NCI-H82 treated with DMSO at 0.1 percent for 48 hours (cell line): Measurements from ENCODE around the gene SULT1B1.

ENCODE experiments used
- DNase-seq: peaks from one replicate; lab custom pipeline; 2025; ENCODE audit not compliant: unreplicated experiment; lab: John Stamatoyannopoulos, UW

SULT1B1 gene

DNA sequence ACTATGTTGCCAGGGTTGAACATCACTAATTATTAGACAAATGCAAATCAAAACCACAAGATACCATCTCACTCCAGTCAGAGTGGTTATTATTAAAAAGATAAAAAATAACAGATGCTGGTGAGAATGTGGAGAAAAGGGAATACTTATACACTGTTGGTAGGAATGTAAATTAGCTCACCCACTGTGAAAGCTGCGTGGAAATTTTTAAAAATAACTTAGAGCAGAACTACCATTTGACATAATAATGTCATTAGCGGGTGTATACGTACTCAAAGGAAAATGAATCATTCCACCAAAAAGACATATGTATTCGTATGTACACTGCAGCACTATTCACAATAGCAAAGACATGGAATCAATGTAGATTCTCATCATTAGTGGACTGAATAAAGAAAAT lies 58.7 kb downstream of the SULT1B1 start:
- DNase-seq, result no peak

DNA sequence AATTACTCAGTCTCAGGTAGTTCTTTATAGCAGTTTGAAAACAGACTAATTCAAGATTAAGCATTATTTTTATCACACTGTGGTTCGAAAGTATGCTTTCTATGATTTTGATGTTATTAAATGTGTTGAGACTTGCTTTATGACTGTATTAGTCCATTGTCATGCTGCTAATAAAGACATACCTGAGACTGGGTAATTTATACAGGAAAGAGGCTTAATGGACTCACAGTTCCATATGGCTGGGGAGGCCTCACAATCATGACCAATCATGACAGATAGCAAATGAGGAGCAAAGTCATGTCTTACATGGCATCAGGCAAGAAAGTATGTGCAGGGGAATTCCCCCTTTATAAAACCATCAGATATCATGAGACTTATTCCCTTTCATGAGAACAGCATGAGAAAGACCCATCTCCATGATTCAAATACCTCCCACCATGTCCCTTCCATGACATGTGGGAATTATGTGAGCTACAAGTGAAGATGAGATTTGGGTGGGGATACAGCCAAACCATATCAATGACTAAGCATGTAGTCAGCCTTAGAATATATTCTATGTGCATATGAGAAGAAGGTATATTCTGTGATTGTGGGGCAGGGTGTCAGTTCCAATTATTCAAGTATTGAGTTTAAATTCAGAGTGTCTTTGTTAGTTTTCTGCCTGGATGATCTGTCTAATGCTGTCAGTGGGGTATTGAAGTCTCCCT lies 62.7 kb downstream of the SULT1B1 start:
- DNase-seq, result no peak

DNA sequence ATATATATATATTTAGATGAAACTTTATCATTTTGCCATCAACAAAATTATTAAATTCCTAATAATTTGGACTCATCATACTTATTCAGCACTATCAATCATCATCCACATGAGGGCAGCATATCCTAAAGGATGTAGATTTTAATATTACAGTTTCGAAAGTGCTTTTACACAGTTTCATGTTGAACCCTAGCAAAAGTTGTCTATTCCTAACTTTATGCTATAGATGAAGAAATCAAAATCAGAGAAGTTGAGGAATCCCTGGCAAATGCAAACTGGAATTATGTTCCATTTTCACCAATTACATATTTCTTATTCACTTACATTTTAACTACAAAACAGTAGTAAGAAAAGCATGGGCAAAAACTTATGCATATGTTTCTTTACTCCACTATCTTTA lies 70.8 kb downstream of the SULT1B1 start:
- peak; percentile 1 for DNase-seq

GRCh38 chr4:69684804-69685203 lies 75.6 kb downstream of the SULT1B1 start:
- DNase-seq, result no peak
